Activated naive CD4-positive, alpha-beta T cell treated with anti-CD3 and anti-CD28 coated beads, Interleukin-2, amount 50 U/mL, for 72 hours (primary cell): ENCODE data around the gene APH1B. TPM values are rescaled to one million over a fixed set of nuclear protein-coding genes. Genes with fewer than 3 reads are reported as not detected.
A peak's percentile ranks its signal among the peaks of the same experiment; 100 is the strongest.

ENCODE experiments used
- ATAC-seq, 2 donors: fragments of 150-1000 bp; cut with Tn5 transposase; 2 replicates each; pipeline ENCODE4 v1.10.0; 2021; ENCODE audit warnings: mild to moderate bottlenecking in 2 of 2, moderate library complexity in 2 of 2
- DNase-seq, 2 donors: peaks; one replicate each; pipeline ENCODE4 v3.0.0; 2021 to 2022; ENCODE audit warnings: low spot score in 2 of 2
- H3K27ac Mint-ChIP-seq, 2 donors: one replicate each; pipeline ENCODE4 v1.8.0; 2022; ENCODE audit warnings: mild to moderate bottlenecking in 2 of 2, mixed read lengths in 2 of 2
- H3K36me3 Mint-ChIP-seq, 2 donors: one replicate each; pipeline ENCODE4 v1.8.0; 2022; ENCODE audit warnings: mixed read lengths in 2 of 2
- H3K9me3 Mint-ChIP-seq, 2 donors: one replicate each; pipeline ENCODE4 v1.8.0; 2022; ENCODE audit warnings: mixed read lengths in 2 of 2
- total RNA-seq, 2 donors: library from RNA; stranded (reverse); gene quantifications; one replicate each; pipeline ENCODE4 v1.2.3, GENCODE V29; 2022

The APH1B gene
- total RNA-seq, 2 donors from 2014 or later: 2.6 to 14.7 TPM

DNA sequence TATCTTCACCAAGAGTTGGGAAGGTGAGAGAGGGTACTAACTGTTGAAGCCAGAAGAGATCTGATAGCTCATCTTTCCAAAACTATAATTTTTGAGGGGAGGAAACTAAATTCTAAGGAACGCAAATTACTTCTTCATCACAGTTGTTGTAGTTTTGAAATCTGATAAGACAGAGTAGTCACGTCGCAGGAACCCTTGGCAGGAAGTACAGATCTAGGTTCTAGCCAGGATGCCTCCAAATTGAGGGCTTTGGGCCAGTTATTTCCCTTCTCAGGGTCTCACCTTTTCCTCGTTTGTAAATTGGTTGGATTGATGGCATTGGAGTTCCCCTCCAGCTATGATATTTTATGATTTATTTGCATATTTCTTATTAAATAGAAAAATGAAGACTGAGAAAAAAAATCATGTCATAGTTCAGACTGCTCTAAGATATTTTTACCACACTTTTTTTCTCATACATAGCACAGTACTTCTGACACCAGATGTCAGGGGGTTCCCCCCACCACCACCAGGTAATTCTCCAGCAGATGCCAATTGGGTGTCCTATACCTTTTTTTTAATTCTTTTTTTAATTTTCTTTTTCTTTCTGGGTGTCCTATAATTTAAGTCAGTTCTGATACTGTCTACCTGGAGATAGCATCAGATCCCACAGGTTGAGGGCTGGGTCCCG lies 32.3 kb upstream of the APH1B start:
- peak overlapping the region in 1 of 2 donors; percentile 65 for H3K27ac Mint-ChIP-seq
- DNase-seq (no peak), ATAC-seq (peak in 1 of 2 donors; percentile 60)
- H3K9me3 Mint-ChIP-seq: no peaks in the 10 kb centered on the region
- peaks cover 18 to 60% of the 10 kb centered on the region in 2 donors for H3K36me3 Mint-ChIP-seq

DNA sequence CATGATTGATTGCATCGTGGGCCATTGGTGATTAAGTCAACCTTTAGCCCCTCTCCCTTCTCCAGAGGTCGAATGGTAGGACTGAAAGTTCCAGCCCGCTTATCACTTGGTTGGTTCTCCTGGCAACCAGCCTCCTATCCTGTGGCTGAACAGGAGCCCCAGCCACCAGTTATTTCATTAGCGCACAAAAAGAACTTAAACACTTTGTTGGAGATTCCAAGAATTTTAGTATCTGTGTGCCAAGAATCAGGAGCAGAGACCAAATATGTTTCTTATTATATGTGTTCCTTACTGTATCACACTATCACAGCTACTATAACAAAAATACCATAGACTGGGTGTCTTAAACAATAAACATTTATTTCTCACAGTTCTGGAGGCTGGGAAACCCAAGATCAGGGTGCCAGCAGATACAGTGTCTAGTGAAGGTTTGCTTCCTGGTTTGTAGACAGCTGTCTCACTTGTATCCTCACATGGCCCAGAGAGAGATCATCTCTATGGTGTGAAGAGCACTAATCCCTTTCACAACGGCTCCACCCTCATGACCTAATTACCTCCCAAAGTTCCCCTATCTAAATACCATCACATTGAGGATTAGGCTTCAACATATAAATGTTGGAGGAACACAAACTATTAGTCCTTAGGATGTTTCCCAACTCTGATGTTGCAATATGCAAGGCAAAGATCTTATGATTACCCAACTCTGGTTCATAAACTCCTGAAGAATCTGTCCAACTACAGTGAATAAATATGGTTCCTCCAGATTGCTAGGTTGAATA lies 30.5 kb upstream of the APH1B start:
- no peaks in the 10 kb centered on the region for H3K9me3 Mint-ChIP-seq
- peaks cover 23 to 60% of the 10 kb centered on the region in 2 donors for H3K36me3 Mint-ChIP-seq
- ATAC-seq (no peak), DNase-seq (no peak)
- peak overlapping the region; percentile 14 to 27 for H3K27ac Mint-ChIP-seq

DNA sequence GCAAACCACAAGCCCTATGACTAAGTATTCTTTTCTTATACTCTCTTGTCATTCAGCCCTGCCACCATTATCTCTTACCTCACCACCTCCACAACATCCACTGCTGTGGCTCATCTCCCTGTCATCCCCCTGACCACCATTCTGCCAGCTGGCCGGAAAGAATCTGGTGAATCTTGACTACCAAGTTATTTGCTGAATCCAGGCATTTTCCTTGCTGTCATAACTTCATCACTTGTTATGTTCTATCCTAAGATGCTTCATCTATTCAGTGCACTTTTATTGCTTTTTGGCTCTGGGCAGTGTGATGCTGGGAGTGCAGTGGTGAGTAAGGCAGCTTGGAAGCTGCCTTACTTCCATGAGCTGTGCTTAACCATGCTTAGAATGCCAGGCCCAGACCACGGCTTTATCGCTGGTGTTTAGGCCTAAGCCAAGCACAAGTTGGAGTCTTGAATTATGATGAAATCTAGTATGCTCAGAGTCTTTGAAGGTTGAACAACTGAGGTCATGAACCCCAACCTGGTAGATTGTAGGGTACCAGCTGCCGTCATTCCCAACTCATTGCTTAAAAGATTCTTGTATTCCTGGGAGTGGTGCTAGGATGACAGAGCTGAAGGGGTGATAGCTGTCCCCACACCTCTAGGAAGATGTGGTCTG lies 27.0 kb upstream of the APH1B start:
- H3K27ac Mint-ChIP-seq: peak overlapping the region in 1 of 2 donors; percentile 45
- H3K9me3 Mint-ChIP-seq: no peaks in the 10 kb centered on the region
- peak in 1 of 2 donors; percentile 24 for ATAC-seq
- H3K36me3 Mint-ChIP-seq: peaks cover 23 to 39% of the 10 kb centered on the region in 2 donors
- DNase-seq: no peak

DNA sequence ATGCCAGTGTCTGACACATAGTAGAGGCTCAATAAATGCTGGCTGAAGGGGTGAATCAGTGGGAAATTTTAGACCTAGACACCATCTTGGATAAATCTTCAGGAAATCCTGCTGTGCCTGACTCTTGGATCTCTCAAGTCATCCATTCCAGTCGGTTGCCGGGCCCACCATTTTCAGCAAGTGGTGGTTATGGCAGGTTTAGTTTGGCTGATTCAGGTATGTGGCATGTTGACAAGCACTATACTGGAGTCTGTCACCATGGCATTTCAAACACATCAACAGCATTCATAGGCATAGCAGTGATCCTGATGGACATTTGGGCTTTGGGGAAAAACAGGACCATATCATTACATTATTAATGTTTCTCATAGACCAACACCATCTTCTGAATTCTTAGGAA lies 25.7 kb upstream of the APH1B start:
- ATAC-seq (no peak), DNase-seq (no peak)
- peaks cover 18 to 37% of the 10 kb centered on the region in 2 donors for H3K36me3 Mint-ChIP-seq
- H3K9me3 Mint-ChIP-seq: no peaks in the 10 kb centered on the region
- no peak overlapping the region for H3K27ac Mint-ChIP-seq

DNA sequence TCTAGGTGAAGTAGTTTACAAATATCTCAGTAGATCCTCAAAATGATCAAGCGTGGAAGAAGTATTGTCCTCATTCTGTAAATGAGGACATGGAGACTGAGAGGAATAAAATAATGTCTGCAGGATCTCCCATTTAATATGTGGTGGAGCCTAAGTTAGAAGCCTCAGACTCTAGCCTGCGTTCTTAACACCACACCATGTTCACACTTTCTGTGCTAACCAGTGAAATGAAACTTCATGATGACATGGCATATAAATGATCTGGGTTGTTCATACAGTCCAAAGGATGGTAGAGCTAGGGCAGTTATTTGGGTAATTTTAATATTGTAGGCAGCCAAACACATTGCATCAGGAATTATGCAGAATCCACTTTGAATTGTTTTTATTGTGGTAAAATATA lies 25.1 kb upstream of the APH1B start:
- Mint-ChIP-seq H3K36me3 (peaks cover 12 to 31% of the 10 kb centered on the region in 2 donors), H3K27ac (no peak overlapping the region), H3K9me3 (no peaks in the 10 kb centered on the region)
- ATAC-seq (no peak), DNase-seq (no peak)

DNA sequence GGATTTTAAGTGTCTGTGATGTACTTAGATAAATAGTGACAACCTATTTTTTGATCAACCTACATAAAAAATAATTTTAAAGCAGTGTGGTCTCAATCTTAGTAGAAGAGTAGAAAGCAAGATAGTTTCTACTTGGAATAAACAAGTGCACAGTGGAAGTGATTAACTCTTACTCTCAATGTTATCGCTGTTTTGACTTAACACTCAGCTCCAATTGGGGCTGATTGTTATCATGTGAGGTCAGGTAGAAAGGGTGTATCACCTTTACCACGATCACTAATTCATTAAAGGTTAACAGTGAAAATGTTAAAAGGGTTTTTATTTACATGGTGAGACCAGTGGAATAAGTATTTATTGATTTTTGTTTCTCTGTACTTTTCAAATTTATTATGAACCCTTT lies 22.4 kb upstream of the APH1B start:
- Mint-ChIP-seq H3K36me3 (peaks cover 5 to 30% of the 10 kb centered on the region in 2 donors), H3K9me3 (no peaks in the 10 kb centered on the region), H3K27ac (peak overlapping the region in 1 of 2 donors; percentile 47)
- no peak for ATAC-seq
- no peak for DNase-seq

DNA sequence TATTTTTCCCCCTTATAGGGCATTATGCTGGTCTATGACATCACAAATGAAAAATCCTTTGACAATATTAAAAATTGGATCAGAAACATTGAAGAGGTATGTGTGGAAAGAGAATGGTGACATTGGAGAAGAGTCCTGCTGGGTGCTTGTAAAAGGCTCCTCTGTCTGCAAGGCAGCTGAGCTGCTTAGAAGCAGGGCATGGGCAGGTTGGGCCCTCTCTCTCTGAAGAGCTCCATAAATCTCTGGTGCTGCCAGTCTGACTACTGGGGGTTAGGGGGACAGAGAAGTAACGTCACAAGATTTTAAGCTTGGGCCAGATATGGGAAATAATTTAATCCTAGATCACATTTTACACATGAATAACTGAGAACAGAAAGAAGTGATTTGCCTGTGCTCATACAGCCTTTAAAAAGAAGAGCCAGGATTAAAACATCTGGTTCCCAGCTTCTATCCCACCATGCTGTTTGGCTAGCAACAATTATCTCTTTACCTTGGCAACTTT lies 21.9 kb upstream of the APH1B start:
- DNase-seq (no peak), ATAC-seq (no peak)
- Mint-ChIP-seq H3K9me3 (no peaks in the 10 kb centered on the region), H3K27ac (no peak overlapping the region), H3K36me3 (peaks cover under 1 to 28% of the 10 kb centered on the region in 2 donors)

DNA sequence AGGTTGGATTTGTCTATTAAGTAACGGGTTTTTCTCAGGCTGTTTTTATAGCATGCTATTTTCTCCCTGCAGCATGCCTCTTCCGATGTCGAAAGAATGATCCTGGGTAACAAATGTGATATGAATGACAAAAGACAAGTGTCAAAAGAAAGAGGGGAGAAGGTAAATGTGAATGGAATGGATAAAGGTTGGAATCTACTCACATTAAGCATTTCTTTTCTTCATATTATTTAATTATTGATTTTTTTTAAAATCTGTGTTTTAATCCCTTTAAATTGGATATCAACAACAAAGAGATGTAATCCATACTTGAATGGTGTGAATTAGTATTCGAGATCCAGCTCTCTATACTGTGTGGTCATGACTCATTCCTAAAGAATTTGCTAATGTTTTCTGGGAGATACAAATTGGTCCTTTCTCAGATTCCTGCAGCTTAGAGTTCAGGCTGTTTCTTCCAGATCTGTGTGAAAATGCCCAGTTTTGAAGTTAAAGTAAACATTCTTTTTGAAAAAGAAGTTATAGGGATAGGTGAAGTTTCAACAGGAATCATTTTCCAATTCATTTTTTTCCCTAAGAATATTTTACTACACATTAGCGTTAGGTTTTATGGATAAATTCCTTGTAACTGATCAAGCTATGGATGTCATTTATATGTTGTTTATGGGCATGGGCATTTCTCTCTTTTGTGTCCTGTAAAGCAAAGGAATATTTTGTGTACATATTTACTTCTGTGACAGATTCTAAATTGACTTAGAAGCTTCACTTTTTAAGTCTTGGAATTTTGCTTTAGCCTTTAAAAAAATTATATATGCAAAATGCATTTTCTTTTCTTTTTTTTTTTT lies 20.8 kb upstream of the APH1B start:
- no peak for ATAC-seq
- DNase-seq: no peak
- Mint-ChIP-seq H3K27ac (peak overlapping the region in 1 of 2 donors; percentile 81), H3K36me3 (peaks cover 4 to 38% of the 10 kb centered on the region in 2 donors), H3K9me3 (no peaks in the 10 kb centered on the region)

DNA sequence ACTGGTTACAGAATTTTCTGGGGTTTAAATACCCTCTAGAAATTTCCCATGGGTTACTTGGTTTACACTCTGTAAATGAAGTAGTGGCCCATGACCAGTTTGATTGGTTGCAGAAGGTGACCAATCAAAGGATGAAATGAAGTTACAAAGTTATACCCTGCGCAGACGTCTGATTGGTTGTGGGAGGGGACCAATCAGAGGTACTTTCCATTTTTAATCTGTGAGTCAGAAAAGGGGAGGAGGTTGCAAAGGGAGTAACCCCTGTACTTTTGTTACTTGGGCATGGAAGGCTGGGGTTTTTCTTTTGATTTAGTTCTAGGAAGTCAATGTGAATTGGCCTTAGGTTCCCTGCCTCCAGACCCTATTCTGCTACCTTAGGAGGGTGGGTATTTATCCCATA lies 18.7 kb upstream of the APH1B start:
- DNase-seq: no peak
- Mint-ChIP-seq H3K9me3 (no peaks in the 10 kb centered on the region), H3K27ac (peak overlapping the region in 1 of 2 donors; percentile 72), H3K36me3 (peaks cover 8 to 35% of the 10 kb centered on the region in 2 donors)
- peak; percentile 43 to 59 for ATAC-seq

DNA sequence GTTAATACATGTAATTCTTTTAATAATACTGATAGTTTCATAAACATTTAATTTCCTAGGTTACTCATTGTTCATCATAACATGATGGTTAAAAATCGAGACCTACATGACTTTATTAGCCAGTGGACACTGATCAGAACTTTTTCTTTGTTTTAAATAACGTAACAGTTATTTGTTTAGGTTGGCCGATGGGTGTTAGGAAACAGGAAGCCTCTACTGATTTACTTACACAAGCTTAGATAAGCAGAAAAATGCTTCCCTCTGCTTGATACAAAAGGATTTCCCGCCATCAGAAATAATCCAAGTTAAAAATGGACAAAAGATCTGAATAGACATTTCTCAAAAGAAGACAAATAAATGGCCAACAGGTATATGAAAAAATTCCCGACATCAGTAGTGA lies 16.6 kb upstream of the APH1B start:
- no peak for ATAC-seq
- Mint-ChIP-seq H3K27ac (no peak overlapping the region), H3K9me3 (no peaks in the 10 kb centered on the region), H3K36me3 (peaks cover 10 to 35% of the 10 kb centered on the region in 2 donors)
- DNase-seq: no peak

DNA sequence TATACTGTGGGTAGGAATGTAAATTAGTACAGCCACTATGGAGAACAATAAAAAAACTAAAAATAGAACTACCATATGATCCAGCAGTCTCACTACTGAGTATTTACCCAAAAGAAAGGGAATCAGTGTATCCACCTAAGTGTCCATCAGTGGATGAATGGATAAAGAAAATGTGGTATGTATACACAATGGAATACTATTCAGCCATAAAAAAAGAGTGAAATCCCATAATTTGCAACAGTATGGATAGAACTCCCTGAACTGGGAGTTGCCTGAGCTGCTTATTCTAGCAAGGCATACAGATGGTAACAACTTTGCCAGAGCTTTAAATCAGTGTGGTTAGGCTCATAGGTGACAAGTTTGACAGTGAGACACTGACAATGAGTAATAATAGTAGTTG lies 16.1 kb upstream of the APH1B start:
- Mint-ChIP-seq H3K9me3 (no peaks in the 10 kb centered on the region), H3K36me3 (peaks cover 10 to 32% of the 10 kb centered on the region in 2 donors), H3K27ac (no peak overlapping the region)
- no peak for ATAC-seq
- no peak for DNase-seq

DNA sequence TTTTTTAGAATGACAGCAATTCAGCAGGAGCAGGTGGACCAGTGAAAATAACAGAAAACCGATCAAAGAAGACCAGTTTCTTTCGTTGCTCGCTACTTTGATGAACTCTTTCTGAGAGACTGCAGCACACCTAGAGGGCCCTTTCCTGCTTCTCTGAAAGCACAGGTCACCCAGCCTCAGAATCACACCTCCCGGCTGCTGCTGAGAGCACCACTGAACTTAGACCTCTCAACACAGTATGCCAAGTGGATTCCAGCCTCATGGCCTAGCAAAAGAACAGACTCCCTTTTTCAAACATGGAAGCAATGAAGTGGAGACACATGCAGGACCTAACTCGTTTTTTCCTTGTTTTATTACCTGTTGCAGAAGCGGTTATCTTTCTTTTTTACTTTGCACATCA lies 13.9 kb upstream of the APH1B start:
- peak overlapping the region in 1 of 2 donors; percentile 30 for H3K27ac Mint-ChIP-seq
- DNase-seq (no peak), ATAC-seq (no peak)
- peaks cover 10 to 24% of the 10 kb centered on the region in 2 donors for H3K36me3 Mint-ChIP-seq
- H3K9me3 Mint-ChIP-seq: no peaks in the 10 kb centered on the region

DNA sequence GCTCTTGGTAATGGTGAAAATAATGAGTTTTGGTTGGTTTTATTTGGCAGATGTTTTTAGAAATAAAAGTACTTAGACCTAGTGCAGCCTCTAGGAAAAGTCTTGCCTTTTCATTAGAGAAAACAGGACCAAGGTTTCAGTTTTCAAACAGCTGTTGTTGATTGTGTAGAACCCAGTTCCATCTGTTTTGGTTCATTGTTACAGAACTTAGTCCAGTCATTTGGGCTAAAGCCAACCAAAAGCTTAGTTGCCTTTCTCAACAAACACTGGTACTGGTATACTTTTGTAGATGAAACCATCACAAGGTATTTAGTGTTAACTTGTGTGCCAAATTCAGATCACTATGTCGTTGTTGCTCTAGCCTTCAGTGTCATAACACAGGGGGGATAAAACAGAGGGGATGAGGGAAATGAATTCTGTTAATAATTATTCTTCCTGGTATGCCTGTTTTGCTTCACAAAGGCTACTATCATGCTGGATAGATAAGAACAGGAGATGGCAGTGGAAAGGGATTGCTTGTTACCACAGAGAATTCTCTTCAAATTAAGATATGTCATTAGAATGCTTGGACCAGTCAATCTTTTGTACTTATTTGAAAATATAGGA lies 12.6 kb upstream of the APH1B start:
- Mint-ChIP-seq H3K9me3 (no peaks in the 10 kb centered on the region), H3K27ac (no peak overlapping the region), H3K36me3 (peaks cover 10 to 29% of the 10 kb centered on the region in 2 donors)
- no peak for ATAC-seq
- DNase-seq: no peak

DNA sequence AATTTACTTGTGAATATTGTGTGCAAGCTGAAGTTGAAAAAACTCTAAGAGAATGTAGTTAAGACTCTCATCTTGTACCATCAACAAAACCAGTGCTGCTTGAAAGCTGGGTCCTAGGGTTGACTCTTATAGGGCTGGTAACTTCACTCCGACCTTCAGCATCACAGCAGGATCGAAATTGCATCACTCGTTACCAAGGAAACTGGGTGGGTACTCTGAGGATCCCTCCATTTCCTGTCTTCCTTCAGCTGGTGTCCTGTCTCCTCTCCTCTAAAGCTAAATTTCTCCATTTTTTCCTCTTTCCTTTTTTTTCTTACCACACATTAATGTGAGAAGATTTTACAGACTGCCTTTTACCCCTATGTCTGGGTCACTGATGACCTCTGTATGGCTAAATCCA lies 3.0 kb upstream of the APH1B start:
- peaks cover 0 to 37% of the 10 kb centered on the region in 2 donors for H3K36me3 Mint-ChIP-seq
- H3K27ac Mint-ChIP-seq: no peak overlapping the region
- DNase-seq: no peak
- no peak for ATAC-seq
- no peaks in the 10 kb centered on the region for H3K9me3 Mint-ChIP-seq

DNA sequence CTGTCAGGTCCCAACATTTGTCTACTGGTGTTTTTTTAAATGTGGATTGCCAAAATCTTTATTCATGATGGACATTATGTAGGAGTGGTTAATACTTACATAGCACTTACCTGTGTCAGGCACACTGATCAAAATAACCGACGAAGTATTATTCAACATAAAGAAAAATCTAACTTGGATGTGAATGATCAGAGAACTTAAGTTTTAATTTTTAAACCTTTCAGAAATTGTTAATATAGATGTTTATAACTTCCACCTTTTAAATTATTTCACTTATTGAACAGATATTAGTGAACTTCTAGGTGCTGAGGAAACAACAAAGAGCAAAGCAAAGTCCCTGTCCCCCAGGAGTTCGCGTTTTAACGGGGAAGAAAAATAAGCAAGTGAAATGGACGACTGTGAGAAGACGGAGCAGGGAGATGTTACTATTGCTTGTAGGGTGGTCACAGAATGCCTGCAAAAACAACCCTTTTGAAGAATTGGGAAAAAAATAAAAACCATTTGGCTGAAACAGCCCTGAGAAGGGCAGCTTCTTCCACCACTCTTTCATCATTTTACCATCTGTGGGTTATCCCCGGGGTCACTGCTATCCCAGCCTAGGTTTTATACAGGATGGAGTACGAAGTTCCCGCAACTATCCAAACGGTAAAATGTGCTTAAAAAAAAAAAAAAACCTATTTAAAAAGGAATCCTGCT lies 915 bp upstream of the APH1B start:
- no peaks in the 10 kb centered on the region for H3K9me3 Mint-ChIP-seq
- peak overlapping the region; percentile 82 to 95 for H3K27ac Mint-ChIP-seq
- ATAC-seq: peak; percentile 4 to 16
- peaks cover 0 to 20% of the 10 kb centered on the region in 2 donors for H3K36me3 Mint-ChIP-seq
- DNase-seq: no peak
